Measurements from ENCODE around the gene MTNR1A. TPM values are rescaled to one million over a fixed set of nuclear protein-coding genes. Genes with fewer than 3 reads are reported as not detected.

The MTNR1A gene
- total RNA-seq, 1 donor from 2014 or later: not detected

- intact Hi-C loops (cut with micrococcal nuclease): no loop called here
- no peak for DNase-seq
- Histone ChIP-seq H3K9me3 (replicated peaks) (no peaks in the 10 kb centered on the region), H3K4me1 (peaks cover 11% of the 10 kb centered on the region), H3K4me3 (no peak overlapping the region), H3K36me3 (no peaks in the 10 kb centered on the region), H3K27me3 (ENCODE audit: low read depth) (peaks cover 90% of the 10 kb centered on the region), H3K27ac (replicated peaks) (no peak overlapping the region)
- no peak for TF ChIP-seq CTCF (IDR thresholded peaks at IDR 0.05; ENCODE audit: borderline replicate concordance)
Observed at GRCh38 chr4:186553717-186554116, 1.6 kb downstream of the MTNR1A start.

DNA sequence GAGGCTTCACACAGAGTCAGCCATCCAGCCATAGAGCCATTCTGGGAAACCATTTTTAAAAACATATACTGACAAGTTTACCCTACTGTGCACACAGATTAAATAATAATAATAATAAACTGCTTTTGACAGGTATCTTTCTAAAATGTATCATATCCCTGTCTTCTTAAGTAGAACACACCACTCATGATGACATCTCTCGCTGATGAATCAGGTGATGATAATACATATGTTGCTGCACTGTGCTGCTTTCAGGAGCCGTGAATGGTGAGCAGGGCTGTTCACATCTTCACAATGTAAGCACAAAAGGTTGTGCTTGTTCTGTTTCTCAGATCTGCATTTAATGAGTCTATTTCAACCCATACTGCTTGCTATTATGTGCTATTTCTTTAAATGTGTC is 3.5 kb downstream of the MTNR1A start:
- intact Hi-C loops (cut with micrococcal nuclease): no loop called here
- no peak for TF ChIP-seq CTCF (IDR thresholded peaks at IDR 0.05; ENCODE audit: borderline replicate concordance)
- Histone ChIP-seq H3K27ac (replicated peaks) (no peak overlapping the region), H3K4me3 (no peak overlapping the region), H3K27me3 (ENCODE audit: low read depth) (peaks cover 97% of the 10 kb centered on the region), H3K4me1 (peaks cover 11% of the 10 kb centered on the region), H3K36me3 (no peaks in the 10 kb centered on the region), H3K9me3 (replicated peaks) (no peaks in the 10 kb centered on the region)
- DNase-seq: no peak

GRCh38 chr4:186545436-186545835 is 9.9 kb downstream of the MTNR1A start:
- Histone ChIP-seq H3K4me1 (no peaks in the 10 kb centered on the region), H3K9me3 (replicated peaks) (peaks cover 14% of the 10 kb centered on the region)
- intact Hi-C loops (cut with micrococcal nuclease): no loop called here

DNA sequence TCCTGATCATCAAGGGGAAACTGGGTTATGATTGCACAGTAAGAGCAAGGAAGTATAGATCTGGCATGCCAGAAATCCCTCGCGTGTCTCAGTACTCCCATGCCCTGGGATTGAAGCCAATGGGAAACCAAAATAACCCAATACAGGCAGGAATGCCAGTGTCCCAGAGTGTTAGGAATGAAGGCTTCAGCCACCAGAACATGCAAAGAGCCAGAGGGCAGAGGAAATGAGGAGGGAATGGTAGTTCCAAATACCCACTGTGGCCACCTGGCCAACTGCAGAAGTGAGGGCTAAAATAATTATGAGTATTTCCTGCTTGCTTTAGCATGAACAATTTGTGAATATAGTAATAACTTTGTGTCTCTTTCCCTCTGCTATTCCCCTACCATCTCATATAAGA is 12.2 kb downstream of the MTNR1A start:
- H3K36me3 ChIP-seq: no peaks in the 10 kb centered on the region
- intact Hi-C loops (cut with micrococcal nuclease): no loop called here
- no peak overlapping the region for H3K27ac ChIP-seq (replicated peaks)
- TF ChIP-seq CTCF (IDR thresholded peaks at IDR 0.05; ENCODE audit: borderline replicate concordance): no peak
- DNase-seq: no peak
- peaks cover 16% of the 10 kb centered on the region for H3K27me3 ChIP-seq (ENCODE audit: low read depth)
- H3K4me3 ChIP-seq: no peak overlapping the region
- no peaks in the 10 kb centered on the region for H3K4me1 ChIP-seq
- peaks cover 20% of the 10 kb centered on the region for H3K9me3 ChIP-seq (replicated peaks)

More at GRCh38 chr4:186545436-186545835, 9.9 kb downstream of the MTNR1A start:
- no peak overlapping the region for H3K27ac ChIP-seq (replicated peaks)
- H3K36me3 ChIP-seq: no peaks in the 10 kb centered on the region
- no peak for TF ChIP-seq CTCF (IDR thresholded peaks at IDR 0.05; ENCODE audit: borderline replicate concordance)
- no peak for DNase-seq
- H3K27me3 ChIP-seq (ENCODE audit: low read depth): peaks cover 33% of the 10 kb centered on the region
- no peak overlapping the region for H3K4me3 ChIP-seq

DNA sequence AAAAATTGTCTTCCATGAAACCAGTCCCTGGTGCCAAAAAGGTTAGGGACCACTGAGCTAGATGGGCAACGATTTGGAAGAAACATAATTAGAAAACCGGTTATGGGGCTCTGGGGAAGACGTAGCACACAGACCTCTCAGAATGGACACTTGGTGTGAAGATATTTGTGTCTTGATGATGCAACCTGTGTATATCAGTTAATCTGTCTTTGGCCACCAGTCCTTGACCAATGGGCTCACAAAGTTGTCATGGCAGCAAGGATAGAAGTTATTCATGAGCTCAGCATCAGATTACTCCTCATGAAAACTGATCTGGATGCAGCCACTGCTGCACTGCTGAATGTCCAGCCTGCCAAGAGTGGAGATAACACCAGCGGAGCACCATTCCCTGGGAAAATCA is 13.6 kb downstream of the MTNR1A start:
- TF ChIP-seq CTCF (IDR thresholded peaks at IDR 0.05; ENCODE audit: borderline replicate concordance): no peak
- intact Hi-C loops (cut with micrococcal nuclease): no loop called here
- no peak overlapping the region for H3K27ac ChIP-seq (replicated peaks)
- H3K36me3 ChIP-seq: no peaks in the 10 kb centered on the region
- peaks cover 5% of the 10 kb centered on the region for H3K27me3 ChIP-seq (ENCODE audit: low read depth)
- DNase-seq: no peak
- H3K4me1 ChIP-seq: no peaks in the 10 kb centered on the region
- no peak overlapping the region for H3K4me3 ChIP-seq
- peaks cover 20% of the 10 kb centered on the region for H3K9me3 ChIP-seq (replicated peaks)

All from left ventricle myocardium inferior (tissue), 1 donor.